Cardiac fibroblast (primary cell): ENCODE measurements around the gene MT3.

Experiments used
- DNase-seq, 2 donors: peaks; one replicate each; pipeline versions ENCODE4 v3.0.0 to v3.0.0-alpha.2; 2010; ENCODE audit warnings: low read depth in 2 of 2
- H3K4me3 ChIP-seq, 2 donors: replicated peaks in 1 of 2; 1 replicate in 1 of 2; 2 replicates in 1 of 2; pipeline ENCODE4 v1.5.1; 2011; ENCODE audit warnings: low read depth in 2 of 2, low read length in 2 of 2, mild to moderate bottlenecking in 2 of 2, moderate library complexity in 1 of 2
- TF ChIP-seq, protein P1 (sequence below): IDR thresholded peaks from one replicate; pipeline ENCODE4 v1.5.1; 2011; ENCODE audit warnings: low read depth, mild to moderate bottlenecking, low read length, inconsistent platforms

The MT3 gene

DNA sequence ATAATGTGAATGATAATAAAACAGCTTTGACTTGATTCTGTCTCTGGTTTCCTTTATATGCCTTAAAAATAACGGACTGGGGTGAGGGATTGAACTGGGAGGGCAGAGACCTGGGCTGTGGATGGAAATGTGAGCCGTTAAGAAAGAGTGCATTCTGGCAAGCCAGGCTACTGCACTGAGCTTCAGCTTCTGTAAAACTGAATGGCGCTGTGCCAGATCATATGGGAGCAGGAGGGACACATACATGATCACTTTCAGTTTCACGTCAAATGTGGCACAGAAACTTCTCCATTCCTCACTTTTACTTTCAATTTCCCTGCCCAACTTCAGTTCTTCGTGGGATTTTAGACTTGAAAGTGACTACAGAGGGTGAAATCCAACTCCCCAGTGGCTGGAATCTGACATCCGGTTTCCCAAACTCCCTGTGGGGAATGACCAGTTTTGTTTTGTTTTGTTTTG lies 20.2 kb downstream of the MT3 start:
- TF ChIP-seq, protein P1, sequence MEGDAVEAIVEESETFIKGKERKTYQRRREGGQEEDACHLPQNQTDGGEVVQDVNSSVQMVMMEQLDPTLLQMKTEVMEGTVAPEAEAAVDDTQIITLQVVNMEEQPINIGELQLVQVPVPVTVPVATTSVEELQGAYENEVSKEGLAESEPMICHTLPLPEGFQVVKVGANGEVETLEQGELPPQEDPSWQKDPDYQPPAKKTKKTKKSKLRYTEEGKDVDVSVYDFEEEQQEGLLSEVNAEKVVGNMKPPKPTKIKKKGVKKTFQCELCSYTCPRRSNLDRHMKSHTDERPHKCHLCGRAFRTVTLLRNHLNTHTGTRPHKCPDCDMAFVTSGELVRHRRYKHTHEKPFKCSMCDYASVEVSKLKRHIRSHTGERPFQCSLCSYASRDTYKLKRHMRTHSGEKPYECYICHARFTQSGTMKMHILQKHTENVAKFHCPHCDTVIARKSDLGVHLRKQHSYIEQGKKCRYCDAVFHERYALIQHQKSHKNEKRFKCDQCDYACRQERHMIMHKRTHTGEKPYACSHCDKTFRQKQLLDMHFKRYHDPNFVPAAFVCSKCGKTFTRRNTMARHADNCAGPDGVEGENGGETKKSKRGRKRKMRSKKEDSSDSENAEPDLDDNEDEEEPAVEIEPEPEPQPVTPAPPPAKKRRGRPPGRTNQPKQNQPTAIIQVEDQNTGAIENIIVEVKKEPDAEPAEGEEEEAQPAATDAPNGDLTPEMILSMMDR, result no peak
- DNase-seq, result peak; percentile 89 to 95
- peak overlapping the region; percentile 62 to 64 for H3K4me3 ChIP-seq

DNA sequence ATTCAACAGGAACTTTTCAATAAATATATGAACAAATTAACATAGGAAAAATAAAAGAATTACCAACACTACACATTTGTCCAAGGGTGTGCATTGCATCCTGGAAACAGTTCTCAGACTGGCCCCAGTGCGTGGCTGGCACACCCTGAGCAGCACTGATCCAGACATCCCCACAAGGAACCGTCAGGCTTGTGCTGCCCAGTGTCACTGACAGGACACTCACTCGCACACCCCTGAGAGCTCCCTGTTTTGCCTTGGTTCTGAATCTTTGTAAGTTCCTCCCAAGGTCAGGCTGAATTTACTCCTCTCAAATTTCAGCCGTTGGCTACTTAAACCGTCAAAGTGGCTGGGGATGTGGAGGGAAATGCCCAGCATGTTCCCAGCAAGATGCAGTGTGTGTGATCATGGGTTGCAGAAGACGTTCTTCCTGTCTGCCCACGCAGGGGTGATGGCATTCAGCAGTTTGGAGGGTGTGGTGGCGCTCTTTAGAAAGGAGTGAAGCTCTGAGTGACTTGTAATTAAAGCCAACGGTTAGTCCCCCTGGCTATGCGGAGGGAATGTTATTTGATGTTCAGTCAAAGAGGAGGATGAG lies 20.8 kb downstream of the MT3 start:
- TF ChIP-seq, protein P1, result no peak
- H3K4me3 ChIP-seq, result peak overlapping the region; percentile 22 to 64
- peak; percentile 93 to 98 for DNase-seq

DNA sequence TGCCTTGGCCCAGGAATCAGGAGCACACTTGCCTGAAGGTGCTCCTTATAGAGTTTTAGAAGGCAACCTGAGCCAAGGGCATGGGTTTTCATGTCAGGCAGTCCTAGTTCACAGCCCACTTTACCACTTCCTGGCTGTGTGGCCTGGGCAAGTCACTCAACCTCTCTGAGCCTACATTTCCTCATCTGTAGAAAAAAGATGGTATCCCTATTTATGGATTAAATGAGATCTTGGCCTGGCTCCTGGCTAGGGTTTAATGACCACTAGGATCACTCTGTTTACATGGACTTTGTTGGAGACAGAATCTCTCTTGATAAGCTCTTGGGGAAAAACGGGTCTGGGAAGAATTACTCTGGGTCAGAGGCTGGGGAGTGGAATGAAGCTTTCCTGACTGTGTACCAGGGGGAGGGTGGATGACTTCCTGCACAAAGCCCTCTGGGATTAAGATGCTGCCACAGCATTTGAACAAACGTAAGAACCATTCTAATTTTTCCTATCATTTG lies 21.3 kb downstream of the MT3 start:
- TF ChIP-seq, protein P1, result no peak
- peak; percentile 67 to 69 for DNase-seq
- peak overlapping the region in 1 of 2 donors; percentile 64 for H3K4me3 ChIP-seq

DNA sequence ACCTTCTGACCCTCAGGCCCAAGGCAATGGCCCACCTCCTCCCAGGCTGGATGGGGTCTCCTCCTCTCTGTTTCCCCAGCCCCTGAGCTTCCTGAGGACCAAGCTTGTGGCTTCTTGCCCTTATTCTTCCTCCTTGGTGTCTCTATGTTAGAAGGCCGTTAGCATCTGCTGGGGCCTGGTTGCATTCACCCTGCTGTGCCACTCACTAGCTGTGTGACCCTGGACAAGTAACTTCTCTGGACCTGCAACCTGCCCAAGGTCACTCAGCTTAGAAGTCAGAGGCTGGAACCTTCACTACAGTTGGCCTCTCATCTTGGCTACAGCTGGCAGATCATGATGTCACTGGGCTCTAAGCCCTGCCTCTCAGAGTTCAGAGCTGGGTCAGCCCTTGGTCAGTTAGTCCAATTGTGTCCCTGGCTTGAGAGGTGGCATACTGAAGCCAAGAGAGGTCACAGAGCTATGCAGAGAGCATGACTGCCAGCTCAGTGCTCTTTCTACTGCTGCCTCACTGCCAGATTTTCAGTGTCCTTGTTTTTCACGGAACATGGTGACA lies 22.0 kb downstream of the MT3 start:
- TF ChIP-seq, protein P1, result no peak
- peak; percentile 75 to 81 for DNase-seq
- H3K4me3 ChIP-seq, result peak overlapping the region in 1 of 2 donors; percentile 64

DNA sequence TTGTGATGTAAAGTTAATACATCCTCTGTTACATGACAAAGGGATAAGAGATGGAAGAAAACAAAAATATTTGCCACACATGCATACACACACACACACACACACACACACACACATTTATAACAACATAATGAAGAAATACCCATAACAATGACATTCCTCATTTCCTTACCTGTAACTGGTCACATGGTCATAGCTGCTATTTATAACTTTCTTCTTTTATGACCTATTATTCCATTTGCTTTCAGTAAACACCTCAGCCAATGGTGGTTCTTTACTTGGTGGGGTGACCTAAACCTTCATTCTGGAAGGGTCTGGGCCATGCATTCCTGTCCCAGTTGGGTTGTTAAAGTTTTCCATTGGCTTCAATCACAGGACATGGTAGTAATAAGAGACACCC lies 24.4 kb downstream of the MT3 start:
- H3K4me3 ChIP-seq, result no peak overlapping the region
- no peak for DNase-seq
- TF ChIP-seq, protein P1, result no peak

DNA sequence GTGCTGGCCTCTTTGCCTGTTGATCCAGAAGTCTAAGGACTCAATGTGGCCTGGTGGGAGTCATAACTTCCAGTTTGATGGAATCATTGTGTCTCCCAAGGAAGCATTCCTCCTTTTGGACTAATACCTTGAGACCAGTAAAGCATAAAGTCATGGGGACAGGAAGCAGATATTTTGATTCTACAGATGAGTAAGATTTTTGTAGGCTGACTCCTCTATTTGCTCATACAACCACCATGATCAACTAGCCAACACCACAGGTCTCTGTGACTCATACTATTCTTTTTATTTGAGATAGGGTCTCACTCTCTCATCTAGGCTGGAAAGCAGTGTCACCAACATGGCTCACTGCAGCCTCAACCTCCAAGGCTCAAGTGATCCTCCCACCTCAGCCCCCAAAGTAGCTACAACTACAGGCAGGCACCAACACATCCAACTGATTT lies 25.2 kb downstream of the MT3 start:
- peak in 1 of 2 donors; percentile 82 for DNase-seq
- TF ChIP-seq, protein P1, result no peak
- no peak overlapping the region for H3K4me3 ChIP-seq
